A549 (cell line): ENCODE data around the gene BRI3. TPM values are rescaled to one million over a fixed set of nuclear protein-coding genes. Genes with fewer than 3 reads are reported as not detected.

Source experiments
- ATAC-seq, 2 experiments: fragments of 200-7000 bp in 1 of 2; fragments of >200 bp in 1 of 2; cut with Nextera tagmentation in 1 of 2; cut with Tn5 transposase in 1 of 2; 3 replicates each; pipeline versions ENCODE4 v1.8.0 to v1.9.1; 2018 to 2020; ENCODE audit warnings: mild to moderate bottlenecking in 1 of 2, moderate library complexity in 1 of 2
- CTCF ChIA-PET: fragments of 300-600 bp; sonication (Branson Sonifier 250); formaldehyde crosslinking; extraction: SDS; loops from one replicate; lab custom pipeline; 2021; ENCODE audit warnings: antibody characterized with exemption, inconsistent platforms; lab: Yijun Ruan, JAX
- POLR2A ChIA-PET: fragments of 350-600 bp; formaldehyde crosslinking; extraction: SDS; loops from one replicate; lab custom pipeline; 2021; ENCODE audit warnings: antibody characterized with exemption, inconsistent platforms; lab: Yijun Ruan, JAX
- DNase-seq, 2 experiments: peaks; one replicate each; pipeline versions ENCODE4 v3.0.0 to v3.0.0-alpha.2; 2011 to 2016; ENCODE audit warnings: low read depth in 1 of 2, low spot score in 1 of 2
- FAIRE-seq: peaks from 2 replicates; lab custom pipeline; 2011; peaks lifted over from hg19 to GRCh38; lab: Jason Lieb, UNC
- H3K27ac ChIP-seq, 2 experiments: fragments of >200 bp; sonication (Bioruptor Twin); formaldehyde crosslinking; 3 replicates each; pipeline ENCODE4 v1.5.1; 2016 to 2017
- H3K4me1 ChIP-seq: fragments of >200 bp; sonication (Bioruptor Twin); formaldehyde crosslinking; 3 replicates; pipeline ENCODE4 v1.6.1; 2016
- H3K4me2 ChIP-seq: fragments of >200 bp; sonication (Bioruptor Twin); formaldehyde crosslinking; 3 replicates; pipeline ENCODE4 v1.6.1; 2016
- H3K4me3 ChIP-seq: fragments of >200 bp; sonication (Bioruptor Twin); formaldehyde crosslinking; 3 replicates; pipeline ENCODE4 v1.5.1; 2016
- H3K9me3 ChIP-seq: fragments of >200 bp; sonication (Bioruptor Twin); formaldehyde crosslinking; 3 replicates; pipeline ENCODE4 v1.6.1; 2016
- BCL3 ChIP-seq: fragments of >200 bp; sonication (Bioruptor Twin); formaldehyde crosslinking; IDR thresholded peaks from 3 replicates; pipeline ENCODE4 v1.6.1; 2016
- BHLHE40 ChIP-seq: IDR thresholded peaks from 2 replicates; pipeline ENCODE4 v1.6.1; 2012; ENCODE audit warnings: low read depth, low read length, inconsistent platforms
- CBX8 ChIP-seq: fragments of 200-600 bp; sonication (generic); IDR thresholded peaks from 2 replicates; pipeline ENCODE4 v1.6.1; 2016
- CHD4 ChIP-seq: fragments of 200-600 bp; sonication (generic); IDR thresholded peaks from 2 replicates; pipeline ENCODE4 v1.6.1; 2016; ENCODE audit warnings: antibody characterized with exemption, mild to moderate bottlenecking, borderline replicate concordance
- EHF ChIP-seq: fragments of 250-450 bp; sonication (Bioruptor Pico); IDR thresholded peaks from 2 replicates; pipeline ENCODE4 v1.5.0; 2020; ENCODE audit warnings: mild to moderate bottlenecking
- ELK1 ChIP-seq: fragments of 150-350 bp; IDR thresholded peaks from 2 replicates; pipeline ENCODE4 v1.6.1; 2014; ENCODE audit warnings: low read depth, mild to moderate bottlenecking, low read length
- EP300 ChIP-seq, 2 experiments: fragments of >200 bp; sonication (Bioruptor Twin); formaldehyde crosslinking; IDR thresholded peaks; 2 replicates in 1 of 2; 3 replicates in 1 of 2; pipeline ENCODE4 v1.6.1; 2016 to 2017
- GATA3 ChIP-seq: IDR thresholded peaks from 2 replicates; pipeline ENCODE4 v1.6.1; 2012; ENCODE audit warnings: borderline replicate concordance
- HDAC2 ChIP-seq: fragments of 200-600 bp; sonication (generic); IDR thresholded peaks from 2 replicates; pipeline ENCODE4 v1.6.1; 2016
- HEYL ChIP-seq: fragments of 250-450 bp; sonication (Bioruptor Pico); IDR thresholded peaks from 2 replicates; pipeline ENCODE4 v1.8.0; 2021; ENCODE audit warnings: mild to moderate bottlenecking, moderate library complexity
- JUN ChIP-seq, 2 experiments: fragments of >200 bp; sonication (Bioruptor Twin); formaldehyde crosslinking; IDR thresholded peaks; 2 replicates in 1 of 2; 3 replicates in 1 of 2; pipeline ENCODE4 v1.6.1; 2016 to 2017
- MAFK ChIP-seq: fragments of 450-650 bp; IDR thresholded peaks from 2 replicates; pipeline ENCODE4 v1.6.1; 2014; ENCODE audit not compliant: partially characterized antibody
- MYC ChIP-seq: IDR thresholded peaks from 2 replicates; pipeline ENCODE4 v1.6.1; 2012; ENCODE audit warnings: mild to moderate bottlenecking, inconsistent platforms, low read length, improper control_type of control experiment, borderline replicate concordance
- NR3C1 ChIP-seq: fragments of >200 bp; sonication (Bioruptor Twin); formaldehyde crosslinking; IDR thresholded peaks from 3 replicates; pipeline ENCODE4 v1.6.1; 2017
- PHF8 ChIP-seq: fragments of 200-600 bp; sonication (generic); IDR thresholded peaks from 2 replicates; pipeline ENCODE4 v1.6.1; 2016; ENCODE audit warnings: low read depth, mild to moderate bottlenecking, antibody characterized with exemption, moderate library complexity, borderline replicate concordance
- POLR2A ChIP-seq: IDR thresholded peaks from 2 replicates; pipeline ENCODE4 v1.6.1; 2012; ENCODE audit warnings: mild to moderate bottlenecking, low read length
- RCOR1 ChIP-seq: fragments of 150-350 bp; IDR thresholded peaks from 2 replicates; pipeline ENCODE4 v1.6.1; 2014; ENCODE audit warnings: antibody characterized with exemption, low read length, low read depth
- SMC3 ChIP-seq: fragments of >200 bp; sonication (Bioruptor Twin); formaldehyde crosslinking; IDR thresholded peaks from 3 replicates; pipeline ENCODE4 v1.6.1; 2018; ENCODE audit warnings: inconsistent platforms
- SREBF2 ChIP-seq: fragments of 450-650 bp; IDR thresholded peaks from 2 replicates; pipeline ENCODE4 v1.6.1; 2014; ENCODE audit warnings: mild to moderate bottlenecking, moderate library complexity
- TP53 ChIP-seq: fragments of 250-450 bp; sonication (Bioruptor Pico); IDR thresholded peaks from 2 replicates; pipeline ENCODE4 v1.5.0; 2021; ENCODE audit warnings: mild to moderate bottlenecking, moderate library complexity
- ZC3H11A ChIP-seq: fragments of 450-650 bp; IDR thresholded peaks from 2 replicates; pipeline ENCODE4 v1.6.1; 2014; ENCODE audit warnings: antibody characterized with exemption, mild to moderate bottlenecking
- ZFP36 ChIP-seq: fragments of 450-650 bp; IDR thresholded peaks from 2 replicates; pipeline ENCODE4 v1.6.1; 2014; ENCODE audit warnings: borderline replicate concordance; ENCODE audit not compliant: partially characterized antibody
- ZNF302 ChIP-seq: fragments of 250-450 bp; sonication (Bioruptor Pico); IDR thresholded peaks from 2 replicates; pipeline ENCODE4 v1.9.0; 2021; ENCODE audit warnings: inconsistent platforms, mild to moderate bottlenecking, moderate library complexity
- WGBS: methylation state at CpG from one replicate; pipeline ENCODE4 v1.1.6; 2017; ENCODE audit errors: missing lambda C conversion rate; 5-methylcytosine and 5-hydroxymethylcytosine counted together
- polyA plus RNA-seq, 4 experiments: library from polyadenylated mRNA; depleted of rRNA in 3 of 4; stranded (reverse); fragments of >200 nt; fragmentation: RNase III in 1 of 4; extraction: RNeasy Plus Mini Kit Qiagen cat#74134 plus additional on column Dnase treatment in 1 of 4; gene quantifications; 2 replicates in 3 of 4; 3 replicates in 1 of 4; pipeline ENCODE4 v1.2.3, GENCODE V29; 2011 to 2017
- TF ChIP-seq, protein P1 (sequence below): fragments of 250-450 bp; sonication (Bioruptor Pico); IDR thresholded peaks from 2 replicates; pipeline ENCODE4 v1.5.0; 2020; ENCODE audit warnings: low read depth, mild to moderate bottlenecking, moderate library complexity
- TF ChIP-seq, protein P2 (sequence below): fragments of >200 bp; sonication (Bioruptor Twin); formaldehyde crosslinking; IDR thresholded peaks from 3 replicates; pipeline ENCODE4 v1.5.1; 2016

BRI3 gene
- polyA plus RNA-seq, 2 of the 4 experiments (the other 2 are of a cell fraction): 61.0 to 73.0 TPM

DNA sequence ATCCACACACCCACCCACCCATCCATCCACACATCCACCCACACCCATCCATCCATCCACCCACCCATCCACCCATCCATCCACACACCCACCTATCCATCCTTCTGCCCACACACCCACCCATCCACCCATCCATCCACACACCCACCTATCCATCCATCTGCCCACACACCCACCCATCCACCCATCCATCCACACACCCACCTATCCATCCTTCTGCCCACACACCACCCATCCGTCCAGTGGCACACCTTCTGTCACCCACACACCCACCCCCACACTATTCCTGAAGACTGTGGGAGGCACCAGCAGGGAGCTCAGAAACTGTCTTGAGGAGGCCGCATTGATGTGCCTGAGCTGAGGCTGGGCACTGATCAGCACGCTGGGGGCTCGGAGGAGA is 38.6 kb upstream of the BRI3 start (continued):
- TF ChIP-seq POLR2A (no peak), PHF8 (no peak), ZNF302 (CRISPR knock-in tag) (no peak), NR3C1 (no peak), CBX8 (no peak), ELK1 (no peak), TP53 (CRISPR knock-in tag) (no peak), JUN (IDR thresholded peaks at IDR 0.05) (no peak), ZFP36 (no peak), ZC3H11A (no peak)

- CTCF ChIA-PET: interaction anchor here (0.6 to 1.6 kb wide), 3 partner anchors 9 to 1081 kb away, joined by 4 to 6 read pairs (median 5); no protein-coding TSS in a partner anchor
- no peaks in the 10 kb centered on the region for H3K4me1 ChIP-seq
- no peak for FAIRE-seq
These were observed 36.6 kb upstream of the BRI3 start for GRCh38 chr7:98244871-98245270.

GRCh38 chr7:98248156-98248555 is 33.3 kb upstream of the BRI3 start:
- FAIRE-seq (no peak), ATAC-seq (no peak), DNase-seq (no peak)
- H3K4me1 ChIP-seq: peaks cover 13% of the 10 kb centered on the region
- CTCF ChIA-PET: interaction anchor here (0.6 kb wide), 1 partner anchor 372 kb away, joined by 3 read pairs; no protein-coding TSS in a partner anchor
- TF ChIP-seq SMC3 (no peak), BCL3 (no peak), GATA3 (no peak)
- TF ChIP-seq, protein P1, sequence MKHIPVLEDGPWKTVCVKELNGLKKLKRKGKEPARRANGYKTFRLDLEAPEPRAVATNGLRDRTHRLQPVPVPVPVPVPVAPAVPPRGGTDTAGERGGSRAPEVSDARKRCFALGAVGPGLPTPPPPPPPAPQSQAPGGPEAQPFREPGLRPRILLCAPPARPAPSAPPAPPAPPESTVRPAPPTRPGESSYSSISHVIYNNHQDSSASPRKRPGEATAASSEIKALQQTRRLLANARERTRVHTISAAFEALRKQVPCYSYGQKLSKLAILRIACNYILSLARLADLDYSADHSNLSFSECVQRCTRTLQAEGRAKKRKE: no peak
- TF ChIP-seq, all 56 proteins: peak for 0
- Histone ChIP-seq H3K4me3 (no peak overlapping the region), H3K27ac (no peak overlapping the region), H3K4me2 (no peak overlapping the region), H3K9me3 (no peaks in the 10 kb centered on the region)
- WGBS: 87% methylated on average over 8 of the region's 12 CpGs
- POLR2A ChIA-PET: no interaction called here

More at GRCh38 chr7:98244871-98245270, 36.6 kb upstream of the BRI3 start:
- TF ChIP-seq SREBF2 (no peak), CHD4 (no peak), MYC (no peak), EP300 (IDR thresholded peaks at IDR 0.05) (no peak), HEYL (CRISPR knock-in tag) (no peak), MAFK (no peak), EHF (CRISPR knock-in tag) (no peak), BHLHE40 (no peak), PHF8 (no peak), RCOR1 (no peak), HDAC2 (no peak)
- TF ChIP-seq, protein P2, sequence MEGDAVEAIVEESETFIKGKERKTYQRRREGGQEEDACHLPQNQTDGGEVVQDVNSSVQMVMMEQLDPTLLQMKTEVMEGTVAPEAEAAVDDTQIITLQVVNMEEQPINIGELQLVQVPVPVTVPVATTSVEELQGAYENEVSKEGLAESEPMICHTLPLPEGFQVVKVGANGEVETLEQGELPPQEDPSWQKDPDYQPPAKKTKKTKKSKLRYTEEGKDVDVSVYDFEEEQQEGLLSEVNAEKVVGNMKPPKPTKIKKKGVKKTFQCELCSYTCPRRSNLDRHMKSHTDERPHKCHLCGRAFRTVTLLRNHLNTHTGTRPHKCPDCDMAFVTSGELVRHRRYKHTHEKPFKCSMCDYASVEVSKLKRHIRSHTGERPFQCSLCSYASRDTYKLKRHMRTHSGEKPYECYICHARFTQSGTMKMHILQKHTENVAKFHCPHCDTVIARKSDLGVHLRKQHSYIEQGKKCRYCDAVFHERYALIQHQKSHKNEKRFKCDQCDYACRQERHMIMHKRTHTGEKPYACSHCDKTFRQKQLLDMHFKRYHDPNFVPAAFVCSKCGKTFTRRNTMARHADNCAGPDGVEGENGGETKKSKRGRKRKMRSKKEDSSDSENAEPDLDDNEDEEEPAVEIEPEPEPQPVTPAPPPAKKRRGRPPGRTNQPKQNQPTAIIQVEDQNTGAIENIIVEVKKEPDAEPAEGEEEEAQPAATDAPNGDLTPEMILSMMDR: no peak
- H3K4me3 ChIP-seq: no peak overlapping the region
- no peaks in the 10 kb centered on the region for H3K9me3 ChIP-seq
- no peak for DNase-seq
- H3K27ac ChIP-seq: no peak overlapping the region
- WGBS: 95% methylated on average over 13 of the region's 14 CpGs
- POLR2A ChIA-PET: no interaction called here
- no peak for ATAC-seq
- no peak overlapping the region for H3K4me2 ChIP-seq
